Tibial nerve (tissue), 4 donors: Measurements from ENCODE around the gene ISOC1. TPM values are rescaled to one million over a fixed set of nuclear protein-coding genes. Genes with fewer than 3 reads are reported as not detected.

Experiments used
- DNase-seq, 2 donors: peaks; one replicate each; pipeline ENCODE4 v3.0.0-alpha.2; 2019; ENCODE audit warnings: low spot score in 2 of 2
- H3K27ac ChIP-seq, 4 donors: fragments of 200-600 bp; sonication (generic) in 3 of 4; one replicate each; pipeline ENCODE4 v1.5.1; 2017 to 2019; ENCODE audit warnings: mild to moderate bottlenecking in 1 of 4
- H3K27me3 ChIP-seq, 2 donors: fragments of 200-600 bp; sonication (generic) in 1 of 2; one replicate each; pipeline versions ENCODE4 v1.5.1 to v1.6.0; 2017 to 2019
- H3K36me3 ChIP-seq, 3 donors: fragments of 200-600 bp; sonication (generic); one replicate each; pipeline ENCODE4 v1.5.1; 2018 to 2019
- H3K4me1 ChIP-seq, 4 donors: fragments of 200-600 bp; sonication (generic) in 3 of 4; one replicate each; pipeline ENCODE4 v1.5.1; 2017 to 2019
- H3K4me3 ChIP-seq, 4 donors: fragments of 200-600 bp; sonication (generic) in 3 of 4; one replicate each; pipeline ENCODE4 v1.5.1; 2017 to 2019; ENCODE audit warnings: mild to moderate bottlenecking in 1 of 4, moderate library complexity in 1 of 4
- H3K9me3 ChIP-seq, 4 donors: fragments of 200-600 bp; sonication (generic) in 3 of 4; one replicate each; pipeline ENCODE4 v1.5.1; 2017 to 2019
- CTCF ChIP-seq, 5 experiments: fragments of 200-600 bp in 3 of 5; fragments of 450-650 bp in 2 of 5; sonication (generic) in 3 of 5; IDR thresholded peaks; one replicate each; pipeline ENCODE4 v1.5.1; 2016 to 2019; ENCODE audit warnings: antibody characterized with exemption in 5 of 5, mild to moderate bottlenecking in 3 of 5, moderate library complexity in 2 of 5
- EP300 ChIP-seq, 2 donors: sonication (generic); formaldehyde crosslinking; IDR thresholded peaks; one replicate each; pipeline ENCODE4 v1.6.1; 2017; ENCODE audit warnings: antibody characterized with exemption in 2 of 2, mild to moderate bottlenecking in 1 of 2
- POLR2A ChIP-seq, 2 donors: fragments of 450-650 bp; IDR thresholded peaks; one replicate each; pipeline ENCODE4 v1.6.1; 2017; ENCODE audit warnings: antibody characterized with exemption in 2 of 2, mild to moderate bottlenecking in 2 of 2, moderate library complexity in 2 of 2
- WGBS, 2 donors: methylation state at CpG; one replicate each; pipeline ENCODE4 v1.1.5; 2018; 5-methylcytosine and 5-hydroxymethylcytosine counted together
- total RNA-seq, 4 donors: library from RNA; depleted of rRNA; stranded (reverse); fragments of >200 nt; gene quantifications; one replicate each; pipeline ENCODE4 v1.1.0, GENCODE V29; 2016

ISOC1 gene
- total RNA-seq, 4 donors from 2014 or later: 9.3 to 20.5 (median 18.8) TPM

- no peak for DNase-seq
- TF ChIP-seq CTCF (IDR thresholded peaks at IDR 0.05): no peak
- TF ChIP-seq EP300 (IDR thresholded peaks at IDR 0.05): no peak
- no peak for TF ChIP-seq POLR2A (IDR thresholded peaks at IDR 0.05)
- H3K27me3 ChIP-seq: no peaks in the 10 kb centered on the region
- H3K27ac ChIP-seq: no peak overlapping the region
- H3K4me1 ChIP-seq: peaks cover 0 to 19% (median 2%) of the 10 kb centered on the region in 4 donors
- H3K36me3 ChIP-seq: no peaks in the 10 kb centered on the region
- no peaks in the 10 kb centered on the region for H3K9me3 ChIP-seq
- H3K4me3 ChIP-seq: no peak overlapping the region
- 50 to 95% methylated on average over 1 of the region's 1 CpG for WGBS, 2 donors
Measured at GRCh38 chr5:129099184-129099569, 4.6 kb downstream of the ISOC1 start.

GRCh38 chr5:129101794-129102193 lies 7.2 kb downstream of the ISOC1 start:
- Histone ChIP-seq H3K27me3 (no peaks in the 10 kb centered on the region), H3K27ac (no peak overlapping the region), H3K9me3 (no peaks in the 10 kb centered on the region), H3K36me3 (peaks cover 0 to 8% (median 0%) of the 10 kb centered on the region in 3 donors), H3K4me1 (peaks cover 0 to 5% (median 0%) of the 10 kb centered on the region in 4 donors), H3K4me3 (no peak overlapping the region)
- no peak for DNase-seq
- WGBS, 2 donors: 91 to 92% methylated on average over 2 of the region's 2 CpGs
- TF ChIP-seq CTCF (IDR thresholded peaks at IDR 0.05) (no peak), POLR2A (IDR thresholded peaks at IDR 0.05) (no peak), EP300 (IDR thresholded peaks at IDR 0.05) (no peak)

GRCh38 chr5:129103397-129103796 lies 8.8 kb downstream of the ISOC1 start:
- TF ChIP-seq POLR2A (IDR thresholded peaks at IDR 0.05) (no peak), CTCF (IDR thresholded peaks at IDR 0.05) (no peak), EP300 (IDR thresholded peaks at IDR 0.05) (no peak)
- peaks cover 0 to 5% (median 0%) of the 10 kb centered on the region in 4 donors for H3K4me1 ChIP-seq
- no peak overlapping the region for H3K4me3 ChIP-seq
- H3K27ac ChIP-seq: no peak overlapping the region
- no peaks in the 10 kb centered on the region for H3K27me3 ChIP-seq
- H3K9me3 ChIP-seq: no peaks in the 10 kb centered on the region
- H3K36me3 ChIP-seq: peaks cover 0 to 23% (median 0%) of the 10 kb centered on the region in 3 donors
- DNase-seq: no peak

GRCh38 chr5:129104915-129105455 lies 10.4 kb downstream of the ISOC1 start:
- Histone ChIP-seq H3K9me3 (no peaks in the 10 kb centered on the region), H3K4me1 (peaks cover 0 to 5% (median 0%) of the 10 kb centered on the region in 4 donors), H3K27me3 (no peaks in the 10 kb centered on the region), H3K36me3 (peaks cover 0 to 34% (median 0%) of the 10 kb centered on the region in 3 donors), H3K27ac (no peak overlapping the region), H3K4me3 (no peak overlapping the region)
- TF ChIP-seq EP300 (IDR thresholded peaks at IDR 0.05) (no peak), POLR2A (IDR thresholded peaks at IDR 0.05) (no peak), CTCF (IDR thresholded peaks at IDR 0.05) (no peak)
- WGBS, 2 donors: 79 to 83% methylated on average over 5 of the region's 5 CpGs
- no peak for DNase-seq

- H3K27ac ChIP-seq: no peak overlapping the region
- no peaks in the 10 kb centered on the region for H3K4me1 ChIP-seq
- H3K4me3 ChIP-seq: no peak overlapping the region
- peaks cover 0 to 44% (median under 1%) of the 10 kb centered on the region in 3 donors for H3K36me3 ChIP-seq
- no peaks in the 10 kb centered on the region for H3K27me3 ChIP-seq
- 85 to 95% methylated on average over 1 of the region's 1 CpG for WGBS, 2 donors
- no peaks in the 10 kb centered on the region for H3K9me3 ChIP-seq
- no peak for DNase-seq
- no peak for TF ChIP-seq POLR2A (IDR thresholded peaks at IDR 0.05)
- no peak for TF ChIP-seq CTCF (IDR thresholded peaks at IDR 0.05)
- TF ChIP-seq EP300 (IDR thresholded peaks at IDR 0.05): no peak
Measured at GRCh38 chr5:129107637-129108036, 13.1 kb downstream of the ISOC1 start.
